ENCODE data around the gene PRKCA. TPM values are rescaled to one million over a fixed set of nuclear protein-coding genes. Genes with fewer than 3 reads are reported as not detected.
A peak's percentile ranks its signal among the peaks of the same experiment; 100 is the strongest.

PRKCA gene
- total and polyA plus RNA-seq, 2 of the 13 experiments (the other 11 are each of a cell fraction or from before 2014, with no cell fraction given): 18.5 to 21.5 TPM

DNA sequence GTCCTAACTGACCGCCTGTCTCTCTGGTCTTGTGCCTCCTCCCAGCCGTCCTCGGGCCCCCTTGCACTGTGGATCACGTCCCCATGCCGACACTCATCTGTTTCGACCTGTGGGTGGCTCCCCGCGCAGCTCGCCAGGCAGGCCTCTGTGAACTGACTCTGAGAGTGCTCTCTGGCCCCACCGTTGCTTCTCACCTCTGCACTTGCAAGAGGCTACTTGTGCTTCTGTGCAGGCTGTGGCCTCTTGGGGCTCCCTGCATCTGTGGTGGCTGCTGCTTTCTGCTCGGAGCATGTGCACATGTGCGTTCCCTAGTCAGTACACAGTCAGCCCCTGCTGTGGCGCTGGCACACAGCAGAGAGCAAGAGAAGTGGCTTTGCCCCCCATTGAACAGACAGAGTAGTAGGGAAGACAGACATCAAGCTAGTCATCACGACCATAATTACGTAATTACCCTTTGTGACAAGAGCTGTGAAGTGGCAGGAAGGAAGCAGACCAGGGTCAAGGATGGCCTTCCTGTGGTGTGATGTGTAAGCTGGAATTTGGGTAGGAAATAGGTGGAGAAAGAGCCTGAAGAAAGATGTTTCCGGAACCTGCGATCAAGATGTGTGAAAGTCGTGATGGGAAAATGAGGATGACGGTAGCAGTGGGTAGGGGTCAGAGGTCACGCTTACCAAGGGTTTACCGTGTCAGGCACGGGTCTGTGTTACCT lies 276.5 kb downstream of the PRKCA start:
- FAIRE-seq: no peak
- Histone ChIP-seq H3K4me1 (ENCODE audit: insufficient read depth, low read length) (peaks cover 39% of the 10 kb centered on the region), H4K20me1 (ENCODE audit: insufficient read depth, low read length) (no peaks in the 10 kb centered on the region), H2AFZ (ENCODE audit: low read length) (no peak overlapping the region), H3K9me3 (ENCODE audit: low read length) (no peaks in the 10 kb centered on the region), H3K27me3 (ENCODE audit: control insufficient read depth in 1 of 2, insufficient read depth in 2 of 2, low read length in 2 of 2) (no peaks in the 10 kb centered on the region), H3K79me2 (ENCODE audit: insufficient read depth, low read length) (no peaks in the 10 kb centered on the region), H3K27ac (ENCODE audit: extremely low read length, insufficient read depth, low read length) (no peak overlapping the region), H3K4me2 (ENCODE audit: low read depth, low read length) (no peak overlapping the region), H3K4me3 (replicated peaks in 1 of 3; ENCODE audit: insufficient read depth in 1 of 3, low read depth in 2 of 3, low read length in 3 of 3) (no peak overlapping the region), H3K36me3 (replicated peaks in 1 of 2; ENCODE audit: control insufficient read depth in 1 of 2, insufficient read depth in 2 of 2, low read length in 2 of 2) (no peaks in the 10 kb centered on the region; a peak in 2 of 5 replicates), H3K9ac (ENCODE audit: insufficient read depth, low read depth, low read length) (no peak overlapping the region)
- 91% methylated on average over 22 of the region's 22 CpGs for WGBS (ENCODE audit: low lambda C conversion rate)
- ATAC-seq: peak; percentile 28; the same call in 2 of the 3 replicates
- CTCF ChIA-PET (ENCODE audit: low intra/inter-chr PET ratio, low total read pairs): no interaction called here
- no peak for DNase-seq (ENCODE audit: low spot score)
- POLR2A ChIA-PET: no interaction called here
- in situ Hi-C loops (cut with HindIII; ENCODE audit: extremely low pct_ligation_motif_present, low pct_unique_long_range_greater_than_20kb): no loop called here
- BruUV-seq (replicated peaks): no TSS peak
- intact Hi-C loops (cut with micrococcal nuclease; ENCODE audit: unreplicated experiment): no loop called here
- TF ChIP-seq HNRNPK (IDR thresholded peaks at IDR 0.05; ENCODE audit: low read depth, low read length, poor library complexity, severe bottlenecking): no peak
- TF ChIP-seq ZNF569 (CRISPR knock-in tag; IDR thresholded peaks at IDR 0.05; ENCODE audit: borderline replicate concordance): no peak
- TF ChIP-seq, protein P1, sequence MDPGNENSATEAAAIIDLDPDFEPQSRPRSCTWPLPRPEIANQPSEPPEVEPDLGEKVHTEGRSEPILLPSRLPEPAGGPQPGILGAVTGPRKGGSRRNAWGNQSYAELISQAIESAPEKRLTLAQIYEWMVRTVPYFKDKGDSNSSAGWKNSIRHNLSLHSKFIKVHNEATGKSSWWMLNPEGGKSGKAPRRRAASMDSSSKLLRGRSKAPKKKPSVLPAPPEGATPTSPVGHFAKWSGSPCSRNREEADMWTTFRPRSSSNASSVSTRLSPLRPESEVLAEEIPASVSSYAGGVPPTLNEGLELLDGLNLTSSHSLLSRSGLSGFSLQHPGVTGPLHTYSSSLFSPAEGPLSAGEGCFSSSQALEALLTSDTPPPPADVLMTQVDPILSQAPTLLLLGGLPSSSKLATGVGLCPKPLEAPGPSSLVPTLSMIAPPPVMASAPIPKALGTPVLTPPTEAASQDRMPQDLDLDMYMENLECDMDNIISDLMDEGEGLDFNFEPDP (CRISPR knock-in tag; conservative IDR thresholded peaks at IDR 0.05): 0 out of 2 replicates have a peak, but pooled peaks have one; percentile 53
- 0 out of 4 replicates have a peak, but pooled peaks of 1 of the 2 experiments have one; percentile 12 for TF ChIP-seq ATF4 (CRISPR knock-in tag; IDR thresholded peaks at IDR 0.05)
- TF ChIP-seq RXRA (CRISPR knock-in tag; IDR thresholded peaks at IDR 0.05): 0 out of 2 replicates have a peak, but pooled peaks have one; percentile 30
- TF ChIP-seq KDM1A (CRISPR knock-in tag; IDR thresholded peaks at IDR 0.05): no peak
- TF ChIP-seq NR2C2 (CRISPR knock-in tag; IDR thresholded peaks at IDR 0.05; ENCODE audit: borderline replicate concordance): peak; percentile 59
- TF ChIP-seq, protein P2, sequence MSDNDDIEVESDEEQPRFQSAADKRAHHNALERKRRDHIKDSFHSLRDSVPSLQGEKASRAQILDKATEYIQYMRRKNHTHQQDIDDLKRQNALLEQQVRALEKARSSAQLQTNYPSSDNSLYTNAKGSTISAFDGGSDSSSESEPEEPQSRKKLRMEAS (IDR thresholded peaks at IDR 0.05): 0 out of 2 replicates have a peak, but pooled peaks have one; percentile 29
- TF ChIP-seq DDIT3 (CRISPR knock-in tag; IDR thresholded peaks at IDR 0.05): no peak
- no peak for TF ChIP-seq ATF7-NPFF (CRISPR knock-in tag; IDR thresholded peaks at IDR 0.05; ENCODE audit: low read depth)
- TF ChIP-seq, protein P3, sequence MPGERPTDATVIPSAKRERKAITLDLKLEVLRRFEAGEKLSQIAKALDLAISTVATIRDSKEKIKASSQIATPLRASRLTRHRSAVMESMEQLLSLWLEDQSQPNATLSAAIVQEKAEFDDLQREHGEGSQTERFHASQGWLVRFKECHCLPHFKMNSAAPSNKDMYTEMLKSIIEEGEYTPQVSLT (CRISPR knock-in tag; IDR thresholded peaks at IDR 0.05; ENCODE audit: borderline replicate concordance, low read depth): no peak
- TF ChIP-seq, protein P4, sequence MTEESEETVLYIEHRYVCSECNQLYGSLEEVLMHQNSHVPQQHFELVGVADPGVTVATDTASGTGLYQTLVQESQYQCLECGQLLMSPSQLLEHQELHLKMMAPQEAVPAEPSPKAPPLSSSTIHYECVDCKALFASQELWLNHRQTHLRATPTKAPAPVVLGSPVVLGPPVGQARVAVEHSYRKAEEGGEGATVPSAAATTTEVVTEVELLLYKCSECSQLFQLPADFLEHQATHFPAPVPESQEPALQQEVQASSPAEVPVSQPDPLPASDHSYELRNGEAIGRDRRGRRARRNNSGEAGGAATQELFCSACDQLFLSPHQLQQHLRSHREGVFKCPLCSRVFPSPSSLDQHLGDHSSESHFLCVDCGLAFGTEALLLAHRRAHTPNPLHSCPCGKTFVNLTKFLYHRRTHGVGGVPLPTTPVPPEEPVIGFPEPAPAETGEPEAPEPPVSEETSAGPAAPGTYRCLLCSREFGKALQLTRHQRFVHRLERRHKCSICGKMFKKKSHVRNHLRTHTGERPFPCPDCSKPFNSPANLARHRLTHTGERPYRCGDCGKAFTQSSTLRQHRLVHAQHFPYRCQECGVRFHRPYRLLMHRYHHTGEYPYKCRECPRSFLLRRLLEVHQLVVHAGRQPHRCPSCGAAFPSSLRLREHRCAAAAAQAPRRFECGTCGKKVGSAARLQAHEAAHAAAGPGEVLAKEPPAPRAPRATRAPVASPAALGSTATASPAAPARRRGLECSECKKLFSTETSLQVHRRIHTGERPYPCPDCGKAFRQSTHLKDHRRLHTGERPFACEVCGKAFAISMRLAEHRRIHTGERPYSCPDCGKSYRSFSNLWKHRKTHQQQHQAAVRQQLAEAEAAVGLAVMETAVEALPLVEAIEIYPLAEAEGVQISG (CRISPR knock-in tag; IDR thresholded peaks at IDR 0.05): 0 out of 2 replicates have a peak, but pooled peaks have one; percentile 6
- peak; percentile 46; the same call in 1 of the 2 replicates for TF ChIP-seq CEBPB (IDR thresholded peaks at IDR 0.05; ENCODE audit: borderline replicate concordance, low read depth, low read length)
- no peak for TF ChIP-seq ZNF777 (CRISPR knock-in tag; IDR thresholded peaks at IDR 0.05)
- TF ChIP-seq NR1H2 (CRISPR knock-in tag; IDR thresholded peaks at IDR 0.05; ENCODE audit: borderline replicate concordance, low read depth): no peak
- TF ChIP-seq ZKSCAN1 (IDR thresholded peaks at IDR 0.05; ENCODE audit: low read length): no peak
- TF ChIP-seq ZNF605 (CRISPR knock-in tag; IDR thresholded peaks at IDR 0.05): 0 out of 2 replicates have a peak, but pooled peaks have one; percentile 29
- no peak for TF ChIP-seq NFYB (CRISPR knock-in tag; IDR thresholded peaks at IDR 0.05)

Measured in HepG2 (cell line).